Jurkat, Clone E6-1 (cell line): ENCODE data around the gene GEMIN7. TPM values are rescaled to one million over a fixed set of nuclear protein-coding genes. Genes with fewer than 3 reads are reported as not detected.
A peak's percentile ranks its signal among the peaks of the same experiment; 100 is the strongest.

Experiments used
- DNase-seq: peaks from one replicate; pipeline ENCODE4 v3.0.0-alpha.2; 2011; ENCODE audit warnings: low read depth, low spot score
- H3K4me3 ChIP-seq: 2 replicates; pipeline ENCODE4 v1.5.1; 2011; ENCODE audit warnings: mild to moderate bottlenecking, low read length, control low read depth, moderate library complexity
- polyA plus RNA-seq: library from polyadenylated mRNA; unstranded; fragments of >200 nt; gene quantifications from one replicate; pipeline ENCODE4 v1.2.1, GENCODE V29; 2012; ENCODE audit warnings: missing spikeins; ENCODE audit not compliant: insufficient read length, insufficient read depth

GEMIN7 gene, protein sequence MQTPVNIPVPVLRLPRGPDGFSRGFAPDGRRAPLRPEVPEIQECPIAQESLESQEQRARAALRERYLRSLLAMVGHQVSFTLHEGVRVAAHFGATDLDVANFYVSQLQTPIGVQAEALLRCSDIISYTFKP
- 31.6 TPM for polyA plus RNA-seq

GRCh38 chr19:45079063-45079910 lies at the start of gene GEMIN7:
Gene GEMIN7, plus strand, starts transcription at chr19:45079260. Its CDS starts 10,855 bp downstream, at chr19:45090115.
- DNase-seq = peak; percentile 52
- H3K4me3 ChIP-seq = peak within 1 kb of the TSS; percentile 98

- DNase-seq = no peak
- no peak overlapping the region for H3K4me3 ChIP-seq
Measured at GRCh38 chr19:45030825-45031224, 48.2 kb upstream of the GEMIN7 start.

DNA sequence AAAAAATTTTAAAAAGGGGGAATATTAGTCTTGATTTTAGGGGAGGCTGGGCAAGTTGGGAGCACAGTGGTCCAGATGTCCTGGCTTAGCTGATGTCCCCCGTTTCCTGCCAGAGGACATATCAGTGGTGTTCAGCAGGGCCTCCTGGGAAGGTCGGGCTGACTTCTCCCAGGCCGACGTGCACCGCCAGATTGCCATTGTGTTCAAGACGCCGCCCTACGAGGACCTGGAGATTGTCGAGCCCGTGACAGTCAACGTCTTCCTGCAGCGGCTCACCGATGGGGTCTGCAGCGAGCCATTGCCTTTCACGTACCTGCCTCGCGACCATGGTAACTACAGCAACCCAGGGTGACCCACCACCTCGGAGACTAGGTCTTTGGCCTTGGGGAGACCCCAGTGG lies 46.6 kb upstream of the GEMIN7 start:
- no peak overlapping the region for H3K4me3 ChIP-seq
- no peak for DNase-seq

DNA sequence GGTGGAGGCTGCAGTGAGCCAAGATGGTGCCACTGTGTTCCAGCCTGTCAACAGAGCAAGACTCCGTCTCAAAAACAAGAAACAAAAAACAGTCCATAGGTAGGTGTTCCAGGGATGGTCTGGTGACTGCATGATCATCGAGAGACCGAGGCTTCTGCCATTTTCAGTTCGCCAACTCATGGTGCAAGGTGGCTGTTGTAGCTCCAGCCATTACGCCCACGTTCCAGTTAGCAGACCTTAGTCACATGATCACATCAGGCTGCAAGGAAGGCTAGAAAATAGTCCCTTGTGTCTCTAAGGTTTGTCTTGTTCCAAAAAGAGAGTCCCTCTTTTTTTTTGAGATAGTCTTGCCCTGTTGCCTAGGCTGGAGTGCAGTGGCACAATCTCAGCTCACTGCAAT lies 43.3 kb upstream of the GEMIN7 start:
- no peak for DNase-seq
- no peak overlapping the region for H3K4me3 ChIP-seq

GRCh38 chr19:45037393-45038169 lies 41.5 kb upstream of the GEMIN7 start:
- DNase-seq = no peak
- no peak overlapping the region for H3K4me3 ChIP-seq

DNA sequence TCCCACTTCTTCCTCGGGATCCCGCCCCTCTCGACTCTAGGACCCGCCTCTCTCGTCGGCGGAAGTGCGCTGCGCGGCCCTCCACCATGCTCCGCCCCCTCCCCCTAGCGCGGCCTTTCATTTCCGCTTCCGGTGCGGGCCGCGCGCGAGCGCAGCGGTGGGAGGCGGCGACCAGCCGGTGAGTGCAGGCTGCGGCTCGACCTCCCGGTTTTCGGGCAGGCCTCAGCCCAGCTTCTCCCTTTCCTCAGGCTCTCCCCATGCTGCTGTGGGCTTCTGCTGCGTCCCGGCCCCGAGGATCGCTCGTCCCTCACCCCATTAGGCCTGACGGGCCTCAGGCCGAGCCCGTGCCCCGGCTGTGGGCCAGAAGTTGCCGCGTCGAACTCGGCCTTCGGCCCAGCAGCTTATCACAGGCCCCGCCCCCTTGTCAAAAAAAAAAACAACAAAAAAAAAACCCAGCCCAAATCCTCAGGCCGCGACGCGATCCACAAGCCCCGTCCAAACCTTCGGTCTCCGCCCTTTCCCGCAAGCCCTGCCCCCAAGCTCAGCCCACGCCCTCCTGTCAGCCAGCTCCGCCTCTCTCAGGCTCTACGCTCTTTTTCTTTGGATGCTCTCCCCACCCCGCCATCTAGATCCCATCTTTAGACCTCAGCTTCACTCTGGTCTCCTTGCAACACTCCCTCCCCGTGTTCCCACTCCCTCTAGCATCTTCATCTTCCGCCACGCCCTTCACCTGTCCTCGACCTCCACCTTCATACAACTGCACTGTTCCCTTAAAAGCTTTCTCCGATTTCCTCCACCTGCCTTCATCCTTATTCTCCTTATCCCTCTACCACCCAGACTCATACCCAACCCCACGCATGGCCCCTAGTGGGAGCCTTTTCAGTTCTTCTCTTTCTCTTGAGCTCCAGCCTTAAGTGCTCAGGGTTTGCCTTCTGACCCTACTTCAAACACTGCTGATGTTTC lies 39.8 kb upstream of the GEMIN7 start, which contains the start of gene CLASRP:
Gene CLASRP, plus strand, starts transcription at position 115 of the 963 bp plus-strand sequence. CDS start 1,168 bp downstream, outside the sequence.
- DNase-seq = peak; percentile 75
- H3K4me3 ChIP-seq = peak within 1 kb of the TSS; percentile 89

DNA sequence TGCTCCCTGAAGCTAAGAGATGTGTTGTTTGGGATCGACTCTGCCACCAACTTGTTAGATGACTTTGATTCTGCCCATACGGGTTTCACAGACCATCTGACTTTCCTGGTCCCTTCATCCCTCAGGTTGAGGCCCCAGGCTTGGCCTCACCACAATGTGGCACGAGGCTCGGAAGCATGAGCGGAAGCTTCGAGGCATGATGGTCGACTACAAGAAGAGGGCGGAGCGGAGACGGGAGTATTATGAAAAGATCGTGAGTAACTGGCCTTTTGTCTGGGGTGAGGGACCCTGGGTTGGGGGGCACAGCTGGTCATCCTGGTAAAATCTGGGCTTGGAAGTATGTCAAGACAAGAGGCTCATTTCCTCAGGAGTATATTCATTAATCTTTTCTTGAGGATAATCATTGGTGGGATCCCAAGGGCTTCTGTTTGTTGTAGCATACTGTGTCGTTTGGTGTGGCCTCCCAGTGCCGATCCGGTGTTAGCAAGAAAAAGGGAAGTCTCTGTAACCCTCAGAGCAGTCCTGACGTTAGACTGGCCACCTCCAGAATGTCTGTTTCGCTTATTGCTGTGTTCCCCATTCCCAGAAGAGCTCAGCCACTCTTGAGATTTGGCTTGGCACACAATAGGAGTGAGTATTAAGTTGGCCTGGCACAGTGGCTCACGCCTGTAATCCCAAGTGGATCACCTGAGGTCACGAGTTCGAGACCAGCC lies 38.8 kb upstream of the GEMIN7 start:
- DNase-seq = no peak
- H3K4me3 ChIP-seq = peak overlapping the region; percentile 89

GRCh38 chr19:45041125-45041524 lies 37.9 kb upstream of the GEMIN7 start:
- no peak overlapping the region for H3K4me3 ChIP-seq
- DNase-seq = no peak

- no peak for DNase-seq
- H3K4me3 ChIP-seq = no peak overlapping the region
Measured at GRCh38 chr19:45045671-45046353, 33.2 kb upstream of the GEMIN7 start.

DNA sequence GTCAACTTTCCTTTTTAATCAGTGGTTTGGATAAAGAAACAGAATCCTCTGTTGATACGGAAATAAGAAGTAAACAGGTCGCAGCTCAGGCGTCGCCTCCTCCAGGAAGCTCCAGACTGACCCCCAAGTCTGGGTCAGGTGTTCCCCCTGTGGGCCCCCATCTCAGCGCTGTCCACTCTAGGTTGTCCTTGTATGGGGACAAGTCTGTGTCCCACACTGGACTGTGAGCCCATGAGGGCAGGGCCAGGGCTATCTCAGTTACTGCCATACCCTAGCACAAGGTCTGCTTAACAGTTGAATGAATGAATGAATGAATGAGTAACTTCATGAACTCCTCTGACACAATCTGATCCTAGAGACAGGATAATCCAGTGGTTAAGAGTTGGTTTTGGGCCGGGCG lies 32.7 kb upstream of the GEMIN7 start:
- no peak overlapping the region for H3K4me3 ChIP-seq

GRCh38 chr19:45047188-45047797 lies 31.8 kb upstream of the GEMIN7 start:
- no peak overlapping the region for H3K4me3 ChIP-seq
- no peak for DNase-seq

More for the DNA sequence above, 32.7 kb upstream of the GEMIN7 start:
- no peak for DNase-seq

DNA sequence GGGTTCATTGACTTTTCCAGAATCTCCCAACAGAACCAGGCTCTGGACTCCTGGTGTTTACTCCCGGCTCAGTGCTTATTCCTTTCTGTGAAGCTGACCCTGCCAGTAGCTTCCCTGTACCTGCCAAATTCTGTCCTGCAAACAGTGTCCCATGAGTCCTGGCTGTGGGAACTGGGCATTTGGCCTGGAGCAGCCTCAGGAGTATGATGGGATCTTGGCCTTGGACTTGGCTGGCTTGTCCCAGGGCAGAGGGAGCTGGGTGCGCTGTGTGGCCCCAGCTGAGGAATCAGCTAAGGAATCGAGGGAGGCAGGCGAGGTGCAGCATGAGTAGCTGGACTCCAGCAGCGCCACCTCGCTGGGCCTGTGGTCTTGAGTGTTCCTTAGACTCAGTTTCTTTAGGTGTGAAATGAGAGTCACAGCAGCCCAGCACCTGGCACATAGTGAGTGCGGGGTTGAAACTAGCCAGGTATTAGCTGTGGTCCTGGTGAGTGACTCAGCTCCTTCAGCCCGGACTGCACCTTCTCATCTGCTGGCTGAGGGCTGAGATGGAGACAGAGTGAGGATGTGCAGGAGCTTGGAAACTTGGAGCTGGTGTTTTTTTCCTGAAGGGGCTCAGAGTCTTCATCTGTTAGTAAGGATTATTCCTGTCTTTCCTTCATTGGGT lies 29.9 kb upstream of the GEMIN7 start:
- DNase-seq = no peak
- H3K4me3 ChIP-seq = no peak overlapping the region

DNA sequence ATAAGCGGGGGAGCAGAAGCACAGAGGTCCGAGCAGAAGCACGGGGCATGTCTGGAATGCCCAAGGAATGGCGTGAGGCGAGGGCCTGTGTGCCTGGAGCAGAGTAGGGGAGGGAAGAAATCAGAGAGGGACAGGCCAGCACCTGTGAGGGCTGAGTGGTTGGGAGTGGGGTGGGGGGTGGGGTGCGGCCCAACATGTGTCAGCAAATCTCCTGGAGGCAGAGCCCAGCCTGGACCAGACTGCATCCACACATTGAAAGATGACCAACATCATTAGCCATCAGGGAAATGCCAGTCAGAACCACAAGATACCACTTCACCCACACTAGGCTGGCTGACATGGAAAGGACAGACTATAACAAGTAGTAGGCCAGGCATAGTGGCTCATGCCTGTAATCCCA lies 29.0 kb upstream of the GEMIN7 start:
- H3K4me3 ChIP-seq = no peak overlapping the region
- no peak for DNase-seq

DNA sequence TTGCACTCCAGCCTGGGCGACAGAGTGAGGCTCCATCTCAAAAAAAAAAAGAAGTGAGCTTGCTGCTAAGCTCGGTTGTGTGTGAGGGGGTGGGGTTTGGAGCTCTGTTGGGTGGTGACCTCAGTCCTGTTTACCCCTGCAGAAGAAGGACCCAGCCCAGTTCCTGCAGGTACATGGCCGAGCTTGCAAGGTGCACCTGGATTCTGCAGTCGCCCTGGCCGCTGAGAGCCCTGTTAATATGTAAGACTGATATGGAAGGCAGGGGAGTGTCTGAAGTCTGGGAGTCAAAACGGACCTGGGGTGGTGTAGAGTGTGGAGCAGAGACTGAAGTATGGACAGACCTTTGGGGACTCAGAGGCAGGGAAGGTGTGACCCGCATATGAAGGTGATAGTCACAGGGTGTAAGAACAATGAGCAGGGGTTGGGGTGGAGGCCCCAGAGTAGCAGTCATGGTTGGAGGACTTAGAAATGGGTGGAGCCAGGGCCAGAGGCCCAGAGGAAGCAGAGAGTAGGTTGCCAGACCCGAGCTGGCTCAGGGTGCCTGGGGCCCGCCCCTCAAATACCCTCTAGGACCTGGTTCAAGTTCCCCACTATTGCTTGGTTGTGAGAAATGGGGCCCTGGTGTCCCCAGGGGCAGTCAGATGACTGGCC lies 27.0 kb upstream of the GEMIN7 start:
- no peak for DNase-seq
- H3K4me3 ChIP-seq = no peak overlapping the region

- DNase-seq = no peak
- no peak overlapping the region for H3K4me3 ChIP-seq
Measured at GRCh38 chr19:45056831-45057230, 22.2 kb upstream of the GEMIN7 start.

GRCh38 chr19:45057444-45057843 lies 21.6 kb upstream of the GEMIN7 start:
- no peak for DNase-seq
- H3K4me3 ChIP-seq = no peak overlapping the region
